Thymus (tissue), 11 donors: ENCODE data around the gene EXOC3L2. TPM values are rescaled to one million over a fixed set of nuclear protein-coding genes. Genes with fewer than 3 reads are reported as not detected.

ENCODE experiments used
- DNase-seq, 9 donors: peaks; one replicate each; pipeline ENCODE4 v3.0.0-alpha.2; 2013; ENCODE audit warnings: low spot score in 9 of 9, low read depth in 6 of 9, missing footprints in 1 of 9
- H3K27ac ChIP-seq, 2 donors: one replicate each; pipeline ENCODE4 v1.5.1; 2013; ENCODE audit warnings: control low read depth in 1 of 2, low read depth in 1 of 2, low read length in 1 of 2, mild to moderate bottlenecking in 1 of 2, moderate library complexity in 1 of 2
- H3K27me3 ChIP-seq, 2 donors: one replicate each; pipeline ENCODE4 v1.5.1; 2013; ENCODE audit warnings: low read length in 1 of 2; ENCODE audit not compliant: control insufficient read depth in 2 of 2, insufficient read depth in 1 of 2
- H3K36me3 ChIP-seq, 2 donors: one replicate each; pipeline ENCODE4 v1.5.1; 2013; ENCODE audit warnings: low read length in 1 of 2, mild to moderate bottlenecking in 1 of 2, moderate library complexity in 1 of 2; ENCODE audit not compliant: control insufficient read depth in 2 of 2, insufficient read depth in 2 of 2
- H3K4me1 ChIP-seq, 2 donors: one replicate each; pipeline ENCODE4 v1.5.1; 2013; ENCODE audit warnings: low read length in 2 of 2; ENCODE audit not compliant: control insufficient read depth in 2 of 2, insufficient read depth in 2 of 2
- H3K4me3 ChIP-seq, 2 donors: one replicate each; pipeline ENCODE4 v1.5.1; 2013; ENCODE audit warnings: low read length in 2 of 2, control low read depth in 1 of 2, mild to moderate bottlenecking in 1 of 2
- H3K9me3 ChIP-seq, 2 donors: one replicate each; pipeline ENCODE4 v1.5.1; 2013; ENCODE audit warnings: low read length in 1 of 2, mild to moderate bottlenecking in 1 of 2; ENCODE audit not compliant: control insufficient read depth in 2 of 2, insufficient read depth in 1 of 2
- WGBS: extraction: QIAGEN DNeasy Blood & Tissue Kit; methylation state at CpG from one replicate; pipeline ENCODE4 v1.1.7; 2013; 5-methylcytosine and 5-hydroxymethylcytosine counted together
- polyA plus RNA-seq: library from polyadenylated mRNA; stranded (reverse); fragments of 200-250 nt; gene quantifications from one replicate; pipeline ENCODE4 v1.2.3, GENCODE V29; 2013
- total RNA-seq: library from RNA; stranded (reverse); fragments of 120-200 nt; gene quantifications from one replicate; pipeline ENCODE4 v1.2.4, GENCODE V29; 2013
- donor health status: healthy.

Gene EXOC3L2
- total and polyA plus RNA-seq, 2 donors: 0.42 to 0.75 TPM

DNA sequence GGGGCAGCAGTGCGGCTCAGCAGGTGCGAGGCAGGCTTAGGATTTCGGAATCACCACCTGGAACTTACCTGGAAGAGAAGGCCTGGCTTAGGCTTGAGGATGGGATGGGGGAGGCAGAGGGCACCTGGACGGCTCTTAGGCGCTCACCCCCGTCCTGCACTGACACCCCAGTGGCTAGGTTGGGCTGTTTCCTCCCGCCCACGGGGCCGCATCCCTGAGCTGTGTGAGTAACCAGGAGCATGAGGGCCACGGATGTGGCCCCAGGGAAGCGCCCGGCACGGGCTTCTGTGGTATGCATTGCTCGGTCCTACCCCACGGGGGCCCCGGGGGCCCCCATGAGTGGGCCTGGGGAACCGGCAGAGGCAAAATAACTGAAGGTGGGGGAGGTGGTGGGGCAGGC is 82.1 kb downstream of the EXOC3L2 start:
- H3K9me3 ChIP-seq: peaks cover 0 to 5% of the 10 kb centered on the region in 2 donors
- no peak overlapping the region for H3K27ac ChIP-seq
- no peaks in the 10 kb centered on the region for H3K36me3 ChIP-seq
- H3K27me3 ChIP-seq: peaks cover 2 to 40% of the 10 kb centered on the region in 2 donors
- no peak overlapping the region for H3K4me3 ChIP-seq
- no peak for DNase-seq
- WGBS: 97% methylated on average over 17 of the region's 17 CpGs
- H3K4me1 ChIP-seq: peaks cover 5 to 24% of the 10 kb centered on the region in 2 donors

- 96% methylated on average over 18 of the region's 18 CpGs for WGBS
- no peaks in the 10 kb centered on the region for H3K36me3 ChIP-seq
- H3K4me1 ChIP-seq: peaks cover 5 to 24% of the 10 kb centered on the region in 2 donors
- peaks cover 0 to 5% of the 10 kb centered on the region in 2 donors for H3K9me3 ChIP-seq
- H3K27ac ChIP-seq: no peak overlapping the region
- H3K27me3 ChIP-seq: peaks cover 4 to 42% of the 10 kb centered on the region in 2 donors
- no peak for DNase-seq
- no peak overlapping the region for H3K4me3 ChIP-seq
These were observed 82.5 kb downstream of the EXOC3L2 start for GRCh38 chr19:45162608-45163143.

Other genes with a start within 250 kb of the EXOC3L2 start
- 16.9 TPM for gene RELB, start 243.9 kb downstream of the EXOC3L2 start, total RNA-seq
- gene RELB, start 243.9 kb downstream of the EXOC3L2 start, polyA plus RNA-seq: 24.1 TPM
- gene CLASRP, start 206.4 kb downstream of the EXOC3L2 start, total RNA-seq: 22.6 TPM
- 147 TPM for gene CLASRP, start 206.4 kb downstream of the EXOC3L2 start, polyA plus RNA-seq
- gene ZNF296, start 168.9 kb downstream of the EXOC3L2 start, total RNA-seq: 0.19 TPM
- gene ZNF296, start 168.9 kb downstream of the EXOC3L2 start, polyA plus RNA-seq: 2.9 TPM
- gene GEMIN7, start 166.1 kb downstream of the EXOC3L2 start, total RNA-seq: 15.2 TPM
- gene GEMIN7, start 166.1 kb downstream of the EXOC3L2 start, polyA plus RNA-seq: 32.3 TPM
- 16.5 TPM for gene PPP1R37, start 152.2 kb downstream of the EXOC3L2 start, total RNA-seq
- gene PPP1R37, start 152.2 kb downstream of the EXOC3L2 start, polyA plus RNA-seq: 39.3 TPM
- 0.14 TPM for gene NKPD1, start 84.4 kb downstream of the EXOC3L2 start, total RNA-seq
- 0.59 TPM for gene NKPD1, start 84.4 kb downstream of the EXOC3L2 start, polyA plus RNA-seq
- 37.9 TPM for gene TRAPPC6A, start 67.2 kb downstream of the EXOC3L2 start, total RNA-seq
- 61.4 TPM for gene TRAPPC6A, start 67.2 kb downstream of the EXOC3L2 start, polyA plus RNA-seq
- 1.5 TPM for gene BLOC1S3, start 66.6 kb downstream of the EXOC3L2 start, total RNA-seq
- 6.3 TPM for gene BLOC1S3, start 66.6 kb downstream of the EXOC3L2 start, polyA plus RNA-seq
- gene MARK4, start 5.9 kb upstream of the EXOC3L2 start, total RNA-seq: 6.0 TPM
- 9.8 TPM for gene MARK4, start 5.9 kb upstream of the EXOC3L2 start, polyA plus RNA-seq
- 2.3 TPM for gene CKM, start 77.5 kb upstream of the EXOC3L2 start, total RNA-seq
- gene CKM, start 77.5 kb upstream of the EXOC3L2 start, polyA plus RNA-seq: 4.5 TPM
- gene KLC3, start 95.3 kb upstream of the EXOC3L2 start, total RNA-seq: 2.5 TPM
- 5.5 TPM for gene KLC3, start 95.3 kb upstream of the EXOC3L2 start, polyA plus RNA-seq
- 5.0 TPM for gene ERCC2, start 125.2 kb upstream of the EXOC3L2 start, total RNA-seq
- 14.2 TPM for gene ERCC2, start 125.2 kb upstream of the EXOC3L2 start, polyA plus RNA-seq
- 1.7 TPM for gene PPP1R13L, start 159.7 kb upstream of the EXOC3L2 start, total RNA-seq
- 41.6 TPM for gene PPP1R13L, start 159.7 kb upstream of the EXOC3L2 start, polyA plus RNA-seq
- 5.8 TPM for gene POLR1G, start 161.2 kb upstream of the EXOC3L2 start, total RNA-seq
- 1.8 TPM for gene POLR1G, start 161.2 kb upstream of the EXOC3L2 start, polyA plus RNA-seq
- gene ERCC1, start 178.5 kb upstream of the EXOC3L2 start, total RNA-seq: 61.6 TPM
- 42.6 TPM for gene ERCC1, start 178.5 kb upstream of the EXOC3L2 start, polyA plus RNA-seq
- 6.1 TPM for gene FOSB, start 222.6 kb upstream of the EXOC3L2 start, total RNA-seq
- gene FOSB, start 222.6 kb upstream of the EXOC3L2 start, polyA plus RNA-seq: 7.1 TPM